GM12878 (cell line): ENCODE data around the gene FOXP1. TPM values are rescaled to one million over a fixed set of nuclear protein-coding genes. Genes with fewer than 3 reads are reported as not detected.

Experiments used
- ATAC-seq: fragments of 200-7000 bp; cut with Tn5 transposase; 3 replicates; pipeline ENCODE4 v1.9.1; 2020; ENCODE audit warnings: mild to moderate bottlenecking, moderate library complexity
- BruUV-seq: library from RNA; stranded (reverse); fragments of 400-500 nt; replicated peaks from 2 replicates; lab custom pipeline; 2021; lab: Mats Ljungman, UMichigan
- CTCF ChIA-PET: fragments of 300-600 bp; sonication (Branson Sonifier 250); formaldehyde crosslinking; extraction: SDS; loops from one replicate; lab custom pipeline; 2021; ENCODE audit warnings: inconsistent platforms; lab: Yijun Ruan, JAX
- POLR2A ChIA-PET: fragments of 350-600 bp; formaldehyde crosslinking; extraction: SDS; loops from one replicate; lab custom pipeline; 2021; ENCODE audit warnings: inconsistent platforms; lab: Charles Lee
- RAD21 ChIA-PET: fragments of 300-600 bp; sonication (Branson Sonifier 250); formaldehyde crosslinking; loops from one replicate; lab custom pipeline; 2023; ENCODE audit warnings: antibody characterized with exemption; ENCODE audit not compliant: unreplicated experiment; lab: Charles Lee
- SMC1A ChIA-PET: fragments of 300-600 bp; sonication (Branson Sonifier 250); formaldehyde crosslinking; loops from one replicate; lab custom pipeline; 2023; ENCODE audit not compliant: unreplicated experiment, uncharacterized antibody; lab: Charles Lee
- DNase-seq: peaks from one replicate; pipeline ENCODE4 v3.0.0-alpha.2; 2011; ENCODE audit warnings: low read depth, low spot score
- FAIRE-seq: peaks from 3 replicates; lab custom pipeline; 2011; peaks lifted over from hg19 to GRCh38; lab: Jason Lieb, UNC
- H2AFZ ChIP-seq: 2 replicates; pipeline ENCODE4 v1.6.0; 2011; ENCODE audit warnings: low read depth, low read length, control low read depth; ENCODE audit not compliant: control insufficient read depth
- H3K27ac ChIP-seq: 2 replicates; pipeline ENCODE4 v1.5.1; 2011; ENCODE audit warnings: control low read depth; ENCODE audit not compliant: control insufficient read depth, insufficient read depth
- H3K27me3 ChIP-seq, 2 experiments: replicated peaks in 1 of 2; 2 replicates each; pipeline versions ENCODE4 v1.6.0 to v1.6.1; 2011; ENCODE audit warnings: low read length in 1 of 2; ENCODE audit not compliant: control insufficient read depth in 2 of 2, insufficient read depth in 2 of 2
- H3K36me3 ChIP-seq, 2 experiments: 2 replicates each; pipeline ENCODE4 v1.5.1; 2011; ENCODE audit warnings: low read length in 1 of 2; ENCODE audit not compliant: control insufficient read depth in 2 of 2, insufficient read depth in 2 of 2
- H3K4me1 ChIP-seq: 2 replicates; pipeline ENCODE4 v1.6.1; 2011; ENCODE audit warnings: mild to moderate bottlenecking, low read length, moderate library complexity, mixed read lengths; ENCODE audit not compliant: control insufficient read depth, insufficient read depth
- H3K4me2 ChIP-seq: 2 replicates; pipeline ENCODE4 v1.6.0; 2011; ENCODE audit warnings: control low read depth; ENCODE audit not compliant: control insufficient read depth, insufficient read depth
- H3K4me3 ChIP-seq: fragments of 200-600 bp; sonication (generic); 2 replicates; pipeline ENCODE4 v1.5.1; 2016
- H3K79me2 ChIP-seq: 2 replicates; pipeline ENCODE4 v1.6.0; 2011; ENCODE audit warnings: low read length; ENCODE audit not compliant: control insufficient read depth, insufficient read depth
- H3K9ac ChIP-seq: 2 replicates; pipeline ENCODE4 v1.8.0; 2011; ENCODE audit warnings: low read length, control low read depth, mixed read lengths; ENCODE audit not compliant: control insufficient read depth, insufficient read depth
- H3K9me3 ChIP-seq: replicated peaks from 3 replicates; pipeline ENCODE4 v1.5.1; 2011; ENCODE audit warnings: mild to moderate bottlenecking, low read length; ENCODE audit not compliant: control insufficient read depth, insufficient read depth
- H4K20me1 ChIP-seq: 2 replicates; pipeline ENCODE4 v1.6.0; 2011; ENCODE audit not compliant: control insufficient read depth, insufficient read depth
- CHD2 ChIP-seq: IDR thresholded peaks from 2 replicates; pipeline ENCODE4 v1.6.1; 2011; ENCODE audit warnings: low read depth, low read length, improper control_type of control experiment, borderline replicate concordance
- FOXK2 ChIP-seq: fragments of 450-650 bp; IDR thresholded peaks from 2 replicates; pipeline ENCODE4 v1.6.1; 2017; ENCODE audit warnings: mild to moderate bottlenecking, moderate library complexity
- HCFC1 ChIP-seq: fragments of 150-350 bp; IDR thresholded peaks from 2 replicates; pipeline ENCODE4 v1.6.1; 2014; ENCODE audit warnings: low read length
- HDAC2 ChIP-seq: fragments of 200-600 bp; sonication (generic); IDR thresholded peaks from 2 replicates; pipeline ENCODE4 v1.6.1; 2017
- KDM1A ChIP-seq: fragments of 200-600 bp; sonication (generic); IDR thresholded peaks from 2 replicates; pipeline ENCODE4 v1.6.1; 2016; ENCODE audit warnings: borderline replicate concordance
- LARP7 ChIP-seq: fragments of 450-650 bp; IDR thresholded peaks from 2 replicates; pipeline ENCODE4 v1.6.1; 2017; ENCODE audit warnings: mild to moderate bottlenecking
- NFIC ChIP-seq: IDR thresholded peaks from 2 replicates; pipeline ENCODE4 v1.6.1; 2012; ENCODE audit warnings: low read depth, mild to moderate bottlenecking, inconsistent platforms, low read length, moderate library complexity
- NR2C1 ChIP-seq: fragments of 450-650 bp; IDR thresholded peaks from 2 replicates; pipeline ENCODE4 v1.6.1; 2017; ENCODE audit warnings: antibody characterized with exemption, mild to moderate bottlenecking, moderate library complexity
- NR2F1 ChIP-seq: fragments of 450-650 bp; conservative IDR thresholded peaks from 2 replicates; pipeline ENCODE4 v1.6.1; 2017; ENCODE audit warnings: mild to moderate bottlenecking
- PAX5 ChIP-seq: IDR thresholded peaks from 2 replicates; pipeline ENCODE4 v1.6.1; 2011; ENCODE audit warnings: low read depth, low read length, borderline replicate concordance
- PML ChIP-seq: IDR thresholded peaks from 2 replicates; pipeline ENCODE4 v1.6.1; 2012; ENCODE audit warnings: low read length, inconsistent platforms
- POLR2AphosphoS5 ChIP-seq: IDR thresholded peaks from 2 replicates; pipeline ENCODE4 v1.6.1; 2011; ENCODE audit warnings: mild to moderate bottlenecking, low read length, inconsistent platforms
- RBBP5 ChIP-seq: fragments of 200-600 bp; sonication (generic); conservative IDR thresholded peaks from 2 replicates; pipeline ENCODE4 v1.6.1; 2016
- SMC3 ChIP-seq: IDR thresholded peaks from 2 replicates; pipeline ENCODE4 v1.6.1; 2011; ENCODE audit warnings: low read length, improper control_type of control experiment, borderline replicate concordance
- SPI1 ChIP-seq: IDR thresholded peaks from 2 replicates; pipeline ENCODE4 v1.6.1; 2011; ENCODE audit warnings: low read depth, mild to moderate bottlenecking, low read length, moderate library complexity, borderline replicate concordance; ENCODE audit not compliant: insufficient read depth
- TAF1 ChIP-seq: IDR thresholded peaks from 2 replicates; pipeline ENCODE4 v1.6.1; 2011; ENCODE audit warnings: mild to moderate bottlenecking, low read depth, low read length, borderline replicate concordance
- TCF3 ChIP-seq: IDR thresholded peaks from 2 replicates; pipeline ENCODE4 v1.6.1; 2012; ENCODE audit warnings: low read depth, mild to moderate bottlenecking, low read length, borderline replicate concordance; ENCODE audit not compliant: insufficient read depth
- ZZZ3 ChIP-seq: IDR thresholded peaks from 2 replicates; pipeline ENCODE4 v1.6.1; 2011; ENCODE audit warnings: low read depth; ENCODE audit not compliant: control insufficient read depth, insufficient read length
- WGBS: methylation state at CpG from one replicate; pipeline ENCODE4 v1.1.6; 2016; ENCODE audit warnings: low lambda C conversion rate; ENCODE audit not compliant: insufficient replicate concordance, insufficient coverage; ENCODE audit errors: missing lambda C conversion rate; 5-methylcytosine and 5-hydroxymethylcytosine counted together
- in situ Hi-C: fragments of 300-500 bp; cut with MboI; formaldehyde crosslinking; loops from 9 replicates; pipeline ENCODE4 v1.14.3; 2018; ENCODE audit warnings: mixed read lengths
- intact Hi-C: fragments of 100-400 bp; cut with micrococcal nuclease; formaldehyde crosslinking; loops from one replicate; pipeline ENCODE4 v1.14.2; 2022; ENCODE audit not compliant: unreplicated experiment
- polyA plus RNA-seq, 11 experiments: library from polyadenylated mRNA; depleted of rRNA in 4 of 11; unstranded in 6 of 11; stranded (reverse) in 5 of 11; fragments of >200 nt; fragmentation: Nextera tagmentation in 4 of 11; fragmentation: Illumina TruSeq in 1 of 11; extraction: Ambion mirVana in 4 of 11; extraction: Trizol in 1 of 11; gene quantifications; 1 replicate in 1 of 11; 2 replicates in 10 of 11; pipeline versions ENCODE4 v1.2.1 to v1.2.3, GENCODE V29; 2011 to 2016; ENCODE audit warnings: inconsistent platforms in 2 of 11, missing spikeins in 2 of 11, low read depth in 1 of 11
- total RNA-seq, 4 experiments: library from RNA; depleted of rRNA in 3 of 4; stranded (reverse); fragments of >200 nt in 3 of 4; fragmentation: Illumina TruSeq in 1 of 4; extraction: Trizol in 1 of 4; gene quantifications; 2 replicates each; pipeline versions ENCODE4 v1.2.1 to v1.2.3, GENCODE V29; 2013 to 2021
- TF ChIP-seq, protein P1 (sequence below): fragments of 450-650 bp; IDR thresholded peaks from 2 replicates; pipeline ENCODE4 v1.6.1; 2017; ENCODE audit warnings: mild to moderate bottlenecking, moderate library complexity
- TF ChIP-seq, protein P2 (sequence below): IDR thresholded peaks from 2 replicates; pipeline ENCODE4 v1.6.1; 2011; ENCODE audit warnings: borderline replicate concordance, low read depth, mild to moderate bottlenecking, moderate library complexity, mixed read lengths, low read length; ENCODE audit not compliant: insufficient read depth; ENCODE audit errors: extremely low read length

The FOXP1 gene
- total and polyA plus RNA-seq, 10 of the 15 experiments (the other 5 are each of a cell fraction or from before 2014, with no cell fraction given): 0.05 to 1.6 (median 0.20) TPM; not detected in 1

GRCh38 chr3:70994644-70995043 is 588.9 kb downstream of the FOXP1 start (continued):
- TF ChIP-seq TAF1 (no peak), NR2F1 (no peak), HDAC2 (no peak), RBBP5 (no peak), PAX5 (no peak), POLR2AphosphoS5 (no peak), KDM1A (no peak), ZZZ3 (no peak), NFIC (no peak), PML (no peak), SMC3 (no peak), TCF3 (no peak), NR2C1 (no peak)
- TF ChIP-seq, all 136 proteins: peak for 0

- BruUV-seq: no TSS peak
- Histone ChIP-seq H3K9ac (no peak overlapping the region), H3K27ac (no peak overlapping the region), H3K36me3 (no peaks in the 10 kb centered on the region), H3K4me2 (no peak overlapping the region), H3K4me3 (no peak overlapping the region), H3K4me1 (no peaks in the 10 kb centered on the region), H3K27me3 (peaks cover 0 to 3% of the 10 kb centered on the region in 2 experiments; a peak in 1 of 4 replicates), H2AFZ (no peak overlapping the region), H3K9me3 (no peaks in the 10 kb centered on the region), H4K20me1 (no peaks in the 10 kb centered on the region), H3K79me2 (no peaks in the 10 kb centered on the region)
- FAIRE-seq: no peak
- RAD21 ChIA-PET: no interaction called here
- DNase-seq: no peak
- no peak for ATAC-seq
- CTCF ChIA-PET: no interaction called here
- in situ Hi-C loops (no loop called here), intact Hi-C loops (no loop called here)
- SMC1A ChIA-PET: no interaction called here
- POLR2A ChIA-PET: no interaction called here
- WGBS: 47% methylated on average over 11 of the region's 11 CpGs
- TF ChIP-seq LARP7: no peak
- TF ChIP-seq SPI1: no peak
- no peak for TF ChIP-seq FOXK2
- TF ChIP-seq HCFC1: no peak
- no peak for TF ChIP-seq CHD2
- TF ChIP-seq, protein P1, sequence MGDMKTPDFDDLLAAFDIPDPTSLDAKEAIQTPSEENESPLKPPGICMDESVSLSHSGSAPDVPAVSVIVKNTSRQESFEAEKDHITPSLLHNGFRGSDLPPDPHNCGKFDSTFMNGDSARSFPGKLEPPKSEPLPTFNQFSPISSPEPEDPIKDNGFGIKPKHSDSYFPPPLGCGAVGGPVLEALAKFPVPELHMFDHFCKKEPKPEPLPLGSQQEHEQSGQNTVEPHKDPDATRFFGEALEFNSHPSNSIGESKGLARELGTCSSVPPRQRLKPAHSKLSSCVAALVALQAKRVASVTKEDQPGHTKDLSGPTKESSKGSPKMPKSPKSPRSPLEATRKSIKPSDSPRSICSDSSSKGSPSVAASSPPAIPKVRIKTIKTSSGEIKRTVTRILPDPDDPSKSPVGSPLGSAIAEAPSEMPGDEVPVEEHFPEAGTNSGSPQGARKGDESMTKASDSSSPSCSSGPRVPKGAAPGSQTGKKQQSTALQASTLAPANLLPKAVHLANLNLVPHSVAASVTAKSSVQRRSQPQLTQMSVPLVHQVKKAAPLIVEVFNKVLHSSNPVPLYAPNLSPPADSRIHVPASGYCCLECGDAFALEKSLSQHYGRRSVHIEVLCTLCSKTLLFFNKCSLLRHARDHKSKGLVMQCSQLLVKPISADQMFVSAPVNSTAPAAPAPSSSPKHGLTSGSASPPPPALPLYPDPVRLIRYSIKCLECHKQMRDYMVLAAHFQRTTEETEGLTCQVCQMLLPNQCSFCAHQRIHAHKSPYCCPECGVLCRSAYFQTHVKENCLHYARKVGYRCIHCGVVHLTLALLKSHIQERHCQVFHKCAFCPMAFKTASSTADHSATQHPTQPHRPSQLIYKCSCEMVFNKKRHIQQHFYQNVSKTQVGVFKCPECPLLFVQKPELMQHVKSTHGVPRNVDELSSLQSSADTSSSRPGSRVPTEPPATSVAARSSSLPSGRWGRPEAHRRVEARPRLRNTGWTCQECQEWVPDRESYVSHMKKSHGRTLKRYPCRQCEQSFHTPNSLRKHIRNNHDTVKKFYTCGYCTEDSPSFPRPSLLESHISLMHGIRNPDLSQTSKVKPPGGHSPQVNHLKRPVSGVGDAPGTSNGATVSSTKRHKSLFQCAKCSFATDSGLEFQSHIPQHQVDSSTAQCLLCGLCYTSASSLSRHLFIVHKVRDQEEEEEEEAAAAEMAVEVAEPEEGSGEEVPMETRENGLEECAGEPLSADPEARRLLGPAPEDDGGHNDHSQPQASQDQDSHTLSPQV: no peak
- TF ChIP-seq, protein P2, sequence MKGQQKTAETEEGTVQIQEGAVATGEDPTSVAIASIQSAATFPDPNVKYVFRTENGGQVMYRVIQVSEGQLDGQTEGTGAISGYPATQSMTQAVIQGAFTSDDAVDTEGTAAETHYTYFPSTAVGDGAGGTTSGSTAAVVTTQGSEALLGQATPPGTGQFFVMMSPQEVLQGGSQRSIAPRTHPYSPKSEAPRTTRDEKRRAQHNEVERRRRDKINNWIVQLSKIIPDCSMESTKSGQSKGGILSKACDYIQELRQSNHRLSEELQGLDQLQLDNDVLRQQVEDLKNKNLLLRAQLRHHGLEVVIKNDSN: no peak
These were observed 590.8 kb downstream of the FOXP1 start for GRCh38 chr3:70992562-70993204.
